GM23248 (cell line): Measurements from ENCODE around the gene ADSS1. TPM values are rescaled to one million over a fixed set of nuclear protein-coding genes. Genes with fewer than 3 reads are reported as not detected.

Source experiments
- DNase-seq: peaks from one replicate; pipeline ENCODE4 v3.0.0-alpha.2; 2015
- H2AFZ ChIP-seq: fragments of 200-600 bp; sonication (generic); 2 replicates; pipeline ENCODE4 v1.6.1; 2016; ENCODE audit warnings: antibody characterized with exemption
- H3F3A ChIP-seq: fragments of 200-600 bp; sonication (generic); 2 replicates; pipeline ENCODE4 v1.6.1; 2016; ENCODE audit warnings: mild to moderate bottlenecking, antibody characterized with exemption, mixed run types; ENCODE audit not compliant: insufficient read depth
- H3K27ac ChIP-seq: fragments of 200-600 bp; sonication (generic); 2 replicates; pipeline ENCODE4 v1.5.1; 2016; ENCODE audit warnings: mild to moderate bottlenecking
- H3K27me3 ChIP-seq: fragments of 200-600 bp; sonication (generic); replicated peaks from 2 replicates; pipeline ENCODE4 v1.6.1; 2016; ENCODE audit warnings: mild to moderate bottlenecking; ENCODE audit not compliant: insufficient read depth
- H3K36me3 ChIP-seq: fragments of 200-600 bp; sonication (generic); 2 replicates; pipeline ENCODE4 v1.6.1; 2016; ENCODE audit warnings: low read depth, mild to moderate bottlenecking
- H3K4me1 ChIP-seq: fragments of 200-600 bp; sonication (generic); 2 replicates; pipeline ENCODE4 v1.6.1; 2016; ENCODE audit warnings: mild to moderate bottlenecking; ENCODE audit not compliant: insufficient read depth
- H3K4me2 ChIP-seq: fragments of 200-600 bp; sonication (generic); one replicate; pipeline ENCODE4 v1.6.1; 2016; ENCODE audit warnings: mild to moderate bottlenecking; ENCODE audit not compliant: unreplicated experiment
- H3K4me3 ChIP-seq: fragments of 200-600 bp; sonication (generic); 2 replicates; pipeline ENCODE4 v1.5.1; 2016; ENCODE audit warnings: mild to moderate bottlenecking
- H3K79me2 ChIP-seq: fragments of 200-600 bp; sonication (generic); 2 replicates; pipeline ENCODE4 v1.6.1; 2016; ENCODE audit warnings: mild to moderate bottlenecking; ENCODE audit not compliant: insufficient read depth
- H3K9ac ChIP-seq: fragments of 200-600 bp; sonication (generic); 2 replicates; pipeline ENCODE4 v1.6.1; 2016; ENCODE audit warnings: mild to moderate bottlenecking
- H3K9me2 ChIP-seq: fragments of 200-600 bp; sonication (generic); 2 replicates; pipeline ENCODE4 v1.6.1; 2016; ENCODE audit warnings: mixed run types, mild to moderate bottlenecking, moderate library complexity; ENCODE audit not compliant: insufficient read depth
- H3K9me3 ChIP-seq: fragments of 200-600 bp; sonication (generic); one replicate; pipeline ENCODE4 v1.6.1; 2017; ENCODE audit warnings: low read depth
- H4K20me1 ChIP-seq: fragments of 200-600 bp; sonication (generic); 2 replicates; pipeline ENCODE4 v1.6.0; 2016; ENCODE audit not compliant: insufficient read depth
- EZH2 ChIP-seq: fragments of 200-600 bp; sonication (generic); IDR thresholded peaks from 2 replicates; pipeline ENCODE4 v1.6.1; 2018; ENCODE audit warnings: antibody characterized with exemption, mild to moderate bottlenecking; ENCODE audit not compliant: insufficient read depth, poor library complexity, severe bottlenecking
- EZH2phosphoT487 ChIP-seq: fragments of 200-600 bp; sonication (generic); IDR thresholded peaks from 2 replicates; pipeline ENCODE4 v1.6.1; 2018; ENCODE audit warnings: antibody characterized with exemption, moderate library complexity, mild to moderate bottlenecking, low read depth; ENCODE audit not compliant: insufficient read depth
- WGBS, 2 experiments: methylation state at CpG; one replicate each; pipeline ENCODE4 v1.1.6; 2015 to 2017; ENCODE audit warnings: low lambda C conversion rate in 2 of 2, low coverage in 1 of 2; ENCODE audit errors: missing lambda C conversion rate in 2 of 2; 5-methylcytosine and 5-hydroxymethylcytosine counted together
- in situ Hi-C: fragments of 300-500 bp; cut with MboI; formaldehyde crosslinking; loops from 2 replicates; pipeline ENCODE4 v1.15.0; 2020
- polyA plus RNA-seq: library from polyadenylated mRNA; unstranded; fragments of >200 nt; fragmentation: Nextera tagmentation; extraction: Ambion mirVana; gene quantifications from 2 replicates; pipeline ENCODE4 v1.2.1, GENCODE V29; 2016
- total RNA-seq: library from RNA; depleted of rRNA; stranded (reverse); fragments of >200 nt; shearing (Covaris generic); gene quantifications from 2 replicates; pipeline ENCODE4 v1.2.3, GENCODE V29; 2014

ADSS1 gene
- total and polyA plus RNA-seq, 2 experiments from 2014 or later: 3.7 to 7.1 TPM

- Histone ChIP-seq H3K4me3 (no peak overlapping the region), H3F3A (no peaks in the 10 kb centered on the region), H3K4me2 (no peak overlapping the region), H3K79me2 (peaks cover 40% of the 10 kb centered on the region), H3K9me3 (no peaks in the 10 kb centered on the region), H3K9ac (no peak overlapping the region), H2AFZ (no peak overlapping the region), H3K27me3 (no peaks in the 10 kb centered on the region), H3K36me3 (no peaks in the 10 kb centered on the region), H4K20me1 (no peaks in the 10 kb centered on the region), H3K4me1 (0 out of 2 replicates have a peak, but pooled peaks cover 5% of the 10 kb centered on the region), H3K27ac (no peak overlapping the region), H3K9me2 (no peaks in the 10 kb centered on the region)
- in situ Hi-C loops: no loop called here
- WGBS, 2 experiments: 95 to 96% methylated on average over 33 to 46 of the region's 46 CpGs
- no peak for DNase-seq
- no peak for TF ChIP-seq EZH2
- TF ChIP-seq EZH2phosphoT487: no peak
These were observed 22.5 kb upstream of the ADSS1 start for GRCh38 chr14:104701383-104702076.

- H3F3A ChIP-seq: no peaks in the 10 kb centered on the region
- H3K27me3 ChIP-seq: no peaks in the 10 kb centered on the region
- no peak overlapping the region for H3K4me2 ChIP-seq
- no peak overlapping the region for H3K9ac ChIP-seq
- TF ChIP-seq EZH2: no peak
- TF ChIP-seq EZH2phosphoT487: no peak
- no peaks in the 10 kb centered on the region for H3K36me3 ChIP-seq
- WGBS, 2 experiments: 92 to 94% methylated on average over 12 of the region's 12 CpGs
- H3K27ac ChIP-seq: no peak overlapping the region
- H3K9me3 ChIP-seq: no peaks in the 10 kb centered on the region
- H4K20me1 ChIP-seq: no peaks in the 10 kb centered on the region
- no peak for DNase-seq
- H2AFZ ChIP-seq: no peak overlapping the region
- H3K9me2 ChIP-seq: no peaks in the 10 kb centered on the region
- in situ Hi-C loops: no loop called here
- peaks cover 35% of the 10 kb centered on the region for H3K79me2 ChIP-seq
- H3K4me3 ChIP-seq: no peak overlapping the region
- H3K4me1 ChIP-seq: 0 out of 2 replicates have a peak, but pooled peaks cover 5% of the 10 kb centered on the region
These were observed 21.9 kb upstream of the ADSS1 start for GRCh38 chr14:104702106-104702505.

- 98 to 100% methylated on average over 2 to 4 of the region's 4 CpGs for WGBS, 2 experiments
- H3K79me2 ChIP-seq: peaks cover 29% of the 10 kb centered on the region
- no peak overlapping the region for H2AFZ ChIP-seq
- in situ Hi-C loops: no loop called here
- 0 out of 2 replicates have a peak, but pooled peaks cover under 1% of the 10 kb centered on the region for H3K4me1 ChIP-seq
- H3F3A ChIP-seq: no peaks in the 10 kb centered on the region
- TF ChIP-seq EZH2 (no peak), EZH2phosphoT487 (no peak)
- H3K9me3 ChIP-seq: no peaks in the 10 kb centered on the region
- DNase-seq: no peak
- H3K4me2 ChIP-seq: no peak overlapping the region
- H4K20me1 ChIP-seq: no peaks in the 10 kb centered on the region
- no peak overlapping the region for H3K9ac ChIP-seq
- H3K27ac ChIP-seq: no peak overlapping the region
- no peaks in the 10 kb centered on the region for H3K36me3 ChIP-seq
- H3K4me3 ChIP-seq: no peak overlapping the region
- no peaks in the 10 kb centered on the region for H3K27me3 ChIP-seq
- no peaks in the 10 kb centered on the region for H3K9me2 ChIP-seq
These were observed 21.4 kb upstream of the ADSS1 start for GRCh38 chr14:104702673-104703072.

GRCh38 chr14:104703269-104703668, 20.8 kb upstream of the ADSS1 start:
- Histone ChIP-seq H3K9me2 (no peaks in the 10 kb centered on the region), H3K9ac (no peak overlapping the region), H3F3A (no peaks in the 10 kb centered on the region), H3K4me2 (no peak overlapping the region), H3K79me2 (peaks cover 23% of the 10 kb centered on the region), H3K4me3 (no peak overlapping the region), H3K27ac (no peak overlapping the region), H3K9me3 (no peaks in the 10 kb centered on the region), H3K4me1 (no peaks in the 10 kb centered on the region), H3K27me3 (no peaks in the 10 kb centered on the region), H2AFZ (no peak overlapping the region), H3K36me3 (no peaks in the 10 kb centered on the region), H4K20me1 (no peaks in the 10 kb centered on the region)
- in situ Hi-C loops: no loop called here
- WGBS, 2 experiments: 90 to 95% methylated on average over 26 to 28 of the region's 28 CpGs
- TF ChIP-seq EZH2: no peak
- TF ChIP-seq EZH2phosphoT487: no peak
- no peak for DNase-seq
